GM18498 (cell line): ENCODE results near the gene RIT2.
"Not testable (repeated sequence)": the region's sequence is repeated elsewhere in the genome, so short reads cannot be mapped to it uniquely, and the experiment has no call there.

Source experiments
- ATAC-seq: cut with Tn5 transposase; IDR thresholded peaks from one replicate; pipeline ENCODE4 v1.9.1; 2021; ENCODE audit warnings: mild to moderate bottlenecking, moderate library complexity; ENCODE audit not compliant: unreplicated experiment

RIT2 gene

GRCh38 chr18:42778445-42779042 is 336.9 kb downstream of the RIT2 start:
- no peak for ATAC-seq

GRCh38 chr18:42778024-42778423 is 337.5 kb downstream of the RIT2 start:
- no peak for ATAC-seq

GRCh38 chr18:42773870-42774269 is 341.6 kb downstream of the RIT2 start:
- no peak for ATAC-seq

GRCh38 chr18:42771936-42772335 is 343.5 kb downstream of the RIT2 start:
- ATAC-seq = no peak

GRCh38 chr18:42765302-42765701 is 350.2 kb downstream of the RIT2 start:
- no peak for ATAC-seq

GRCh38 chr18:42760290-42760689 is 355.2 kb downstream of the RIT2 start:
- ATAC-seq = no peak

GRCh38 chr18:42758852-42759251 is 356.6 kb downstream of the RIT2 start:
- no peak for ATAC-seq

- ATAC-seq = no peak
These were observed 359.3 kb downstream of the RIT2 start for GRCh38 chr18:42756214-42756613.

- ATAC-seq = no peak
These were observed 362.6 kb downstream of the RIT2 start for GRCh38 chr18:42752916-42753315.

- ATAC-seq = no peak
These were observed 368.7 kb downstream of the RIT2 start for GRCh38 chr18:42746794-42747193.

- no peak for ATAC-seq
These were observed 369.6 kb downstream of the RIT2 start for GRCh38 chr18:42745931-42746330.

- no peak for ATAC-seq
These were observed 370.3 kb downstream of the RIT2 start for GRCh38 chr18:42745171-42745570.

- no peak for ATAC-seq
These were observed 371.9 kb downstream of the RIT2 start for GRCh38 chr18:42743373-42744138.

- ATAC-seq = no peak
These were observed 372.5 kb downstream of the RIT2 start for GRCh38 chr18:42742969-42743368.

GRCh38 chr18:42742474-42742873 is 373.0 kb downstream of the RIT2 start:
- ATAC-seq = no peak

- ATAC-seq = not testable (repeated sequence)
These were observed 373.6 kb downstream of the RIT2 start for GRCh38 chr18:42741805-42742347.

GRCh38 chr18:42741299-42741698 is 374.2 kb downstream of the RIT2 start:
- ATAC-seq = not testable (repeated sequence)

GRCh38 chr18:42736074-42736473 is 379.4 kb downstream of the RIT2 start:
- ATAC-seq = no peak

GRCh38 chr18:42734520-42734919 is 381.0 kb downstream of the RIT2 start:
- ATAC-seq = no peak

GRCh38 chr18:42730272-42730671 is 385.2 kb downstream of the RIT2 start:
- ATAC-seq = no peak

- ATAC-seq = no peak
These were observed 396.3 kb downstream of the RIT2 start for GRCh38 chr18:42719221-42719620.

- ATAC-seq = no peak
These were observed 403.4 kb downstream of the RIT2 start for GRCh38 chr18:42712065-42712464.
